Measurements from ENCODE around the gene SNED1. TPM values are rescaled to one million over a fixed set of nuclear protein-coding genes. Genes with fewer than 3 reads are reported as not detected.

SNED1 gene
- total RNA-seq, 1 experiment from 2014 or later: 3.2 TPM

DNA sequence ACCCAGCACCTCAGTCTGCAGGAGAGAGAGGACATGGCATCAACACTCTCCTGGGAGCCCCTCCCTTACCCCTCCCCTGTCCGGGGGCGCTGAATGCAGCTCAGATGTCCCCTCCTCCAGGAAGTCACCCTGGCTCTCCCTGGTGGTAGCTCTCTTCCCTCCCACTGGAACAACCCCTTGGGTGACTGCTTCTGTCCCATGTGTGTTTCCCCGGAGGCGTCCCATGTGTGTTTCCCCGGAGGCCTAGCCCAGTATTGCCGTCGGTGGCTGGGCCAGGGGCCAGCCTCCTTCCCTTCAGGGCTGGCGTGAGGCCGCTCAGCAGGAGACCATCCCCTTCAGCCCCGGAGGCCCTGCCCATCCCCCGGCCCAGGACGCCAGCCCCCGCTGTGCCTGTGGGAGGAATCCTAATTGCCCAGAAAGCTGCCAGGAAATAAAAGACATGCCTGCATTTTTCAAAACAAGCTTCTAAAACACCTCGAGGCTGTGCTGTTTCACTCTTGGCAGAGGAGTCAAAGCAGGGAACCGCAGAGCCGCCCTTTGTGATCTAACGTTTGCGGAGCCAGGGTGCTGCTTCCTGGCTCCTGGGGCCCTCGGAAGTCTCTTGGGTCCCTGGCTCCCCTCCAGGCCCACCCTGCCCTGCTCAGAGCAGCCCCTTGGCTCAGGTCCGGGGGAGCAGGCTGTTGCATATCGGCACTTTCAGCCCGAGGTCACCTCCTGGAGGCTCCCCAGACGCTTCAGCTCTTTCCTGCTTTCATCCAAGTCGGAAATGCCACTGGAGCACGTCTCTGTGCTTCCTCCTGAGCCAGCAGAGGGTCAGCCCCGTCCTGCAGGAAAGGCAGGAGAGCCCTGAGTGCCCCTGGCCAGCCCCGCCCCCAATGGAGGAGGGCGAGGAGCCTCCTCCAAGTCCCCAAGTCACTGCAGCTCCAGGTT is 11.4 kb downstream of the SNED1 start (continued):
- TF ChIP-seq, protein P1, sequence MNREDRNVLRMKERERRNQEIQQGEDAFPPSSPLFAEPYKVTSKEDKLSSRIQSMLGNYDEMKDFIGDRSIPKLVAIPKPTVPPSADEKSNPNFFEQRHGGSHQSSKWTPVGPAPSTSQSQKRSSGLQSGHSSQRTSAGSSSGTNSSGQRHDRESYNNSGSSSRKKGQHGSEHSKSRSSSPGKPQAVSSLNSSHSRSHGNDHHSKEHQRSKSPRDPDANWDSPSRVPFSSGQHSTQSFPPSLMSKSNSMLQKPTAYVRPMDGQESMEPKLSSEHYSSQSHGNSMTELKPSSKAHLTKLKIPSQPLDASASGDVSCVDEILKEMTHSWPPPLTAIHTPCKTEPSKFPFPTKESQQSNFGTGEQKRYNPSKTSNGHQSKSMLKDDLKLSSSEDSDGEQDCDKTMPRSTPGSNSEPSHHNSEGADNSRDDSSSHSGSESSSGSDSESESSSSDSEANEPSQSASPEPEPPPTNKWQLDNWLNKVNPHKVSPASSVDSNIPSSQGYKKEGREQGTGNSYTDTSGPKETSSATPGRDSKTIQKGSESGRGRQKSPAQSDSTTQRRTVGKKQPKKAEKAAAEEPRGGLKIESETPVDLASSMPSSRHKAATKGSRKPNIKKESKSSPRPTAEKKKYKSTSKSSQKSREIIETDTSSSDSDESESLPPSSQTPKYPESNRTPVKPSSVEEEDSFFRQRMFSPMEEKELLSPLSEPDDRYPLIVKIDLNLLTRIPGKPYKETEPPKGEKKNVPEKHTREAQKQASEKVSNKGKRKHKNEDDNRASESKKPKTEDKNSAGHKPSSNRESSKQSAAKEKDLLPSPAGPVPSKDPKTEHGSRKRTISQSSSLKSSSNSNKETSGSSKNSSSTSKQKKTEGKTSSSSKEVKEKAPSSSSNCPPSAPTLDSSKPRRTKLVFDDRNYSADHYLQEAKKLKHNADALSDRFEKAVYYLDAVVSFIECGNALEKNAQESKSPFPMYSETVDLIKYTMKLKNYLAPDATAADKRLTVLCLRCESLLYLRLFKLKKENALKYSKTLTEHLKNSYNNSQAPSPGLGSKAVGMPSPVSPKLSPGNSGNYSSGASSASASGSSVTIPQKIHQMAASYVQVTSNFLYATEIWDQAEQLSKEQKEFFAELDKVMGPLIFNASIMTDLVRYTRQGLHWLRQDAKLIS (CRISPR knock-in tag; IDR thresholded peaks at IDR 0.05; ENCODE audit: borderline replicate concordance): no peak
- no peak for TF ChIP-seq HMGA2 (CRISPR knock-in tag; IDR thresholded peaks at IDR 0.05)
- TF ChIP-seq, protein P2, sequence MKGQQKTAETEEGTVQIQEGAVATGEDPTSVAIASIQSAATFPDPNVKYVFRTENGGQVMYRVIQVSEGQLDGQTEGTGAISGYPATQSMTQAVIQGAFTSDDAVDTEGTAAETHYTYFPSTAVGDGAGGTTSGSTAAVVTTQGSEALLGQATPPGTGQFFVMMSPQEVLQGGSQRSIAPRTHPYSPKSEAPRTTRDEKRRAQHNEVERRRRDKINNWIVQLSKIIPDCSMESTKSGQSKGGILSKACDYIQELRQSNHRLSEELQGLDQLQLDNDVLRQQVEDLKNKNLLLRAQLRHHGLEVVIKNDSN (CRISPR knock-in tag; IDR thresholded peaks at IDR 0.05): no peak
- TF ChIP-seq ZNF423 (CRISPR knock-in tag; IDR thresholded peaks at IDR 0.05): peak; percentile 89
- TF ChIP-seq, protein P3, sequence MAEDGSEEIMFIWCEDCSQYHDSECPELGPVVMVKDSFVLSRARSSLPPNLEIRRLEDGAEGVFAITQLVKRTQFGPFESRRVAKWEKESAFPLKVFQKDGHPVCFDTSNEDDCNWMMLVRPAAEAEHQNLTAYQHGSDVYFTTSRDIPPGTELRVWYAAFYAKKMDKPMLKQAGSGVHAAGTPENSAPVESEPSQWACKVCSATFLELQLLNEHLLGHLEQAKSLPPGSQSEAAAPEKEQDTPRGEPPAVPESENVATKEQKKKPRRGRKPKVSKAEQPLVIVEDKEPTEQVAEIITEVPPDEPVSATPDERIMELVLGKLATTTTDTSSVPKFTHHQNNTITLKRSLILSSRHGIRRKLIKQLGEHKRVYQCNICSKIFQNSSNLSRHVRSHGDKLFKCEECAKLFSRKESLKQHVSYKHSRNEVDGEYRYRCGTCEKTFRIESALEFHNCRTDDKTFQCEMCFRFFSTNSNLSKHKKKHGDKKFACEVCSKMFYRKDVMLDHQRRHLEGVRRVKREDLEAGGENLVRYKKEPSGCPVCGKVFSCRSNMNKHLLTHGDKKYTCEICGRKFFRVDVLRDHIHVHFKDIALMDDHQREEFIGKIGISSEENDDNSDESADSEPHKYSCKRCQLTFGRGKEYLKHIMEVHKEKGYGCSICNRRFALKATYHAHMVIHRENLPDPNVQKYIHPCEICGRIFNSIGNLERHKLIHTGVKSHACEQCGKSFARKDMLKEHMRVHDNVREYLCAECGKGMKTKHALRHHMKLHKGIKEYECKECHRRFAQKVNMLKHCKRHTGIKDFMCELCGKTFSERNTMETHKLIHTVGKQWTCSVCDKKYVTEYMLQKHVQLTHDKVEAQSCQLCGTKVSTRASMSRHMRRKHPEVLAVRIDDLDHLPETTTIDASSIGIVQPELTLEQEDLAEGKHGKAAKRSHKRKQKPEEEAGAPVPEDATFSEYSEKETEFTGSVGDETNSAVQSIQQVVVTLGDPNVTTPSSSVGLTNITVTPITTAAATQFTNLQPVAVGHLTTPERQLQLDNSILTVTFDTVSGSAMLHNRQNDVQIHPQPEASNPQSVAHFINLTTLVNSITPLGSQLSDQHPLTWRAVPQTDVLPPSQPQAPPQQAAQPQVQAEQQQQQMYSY (CRISPR knock-in tag; IDR thresholded peaks at IDR 0.05): no peak
- TF ChIP-seq, protein P4, sequence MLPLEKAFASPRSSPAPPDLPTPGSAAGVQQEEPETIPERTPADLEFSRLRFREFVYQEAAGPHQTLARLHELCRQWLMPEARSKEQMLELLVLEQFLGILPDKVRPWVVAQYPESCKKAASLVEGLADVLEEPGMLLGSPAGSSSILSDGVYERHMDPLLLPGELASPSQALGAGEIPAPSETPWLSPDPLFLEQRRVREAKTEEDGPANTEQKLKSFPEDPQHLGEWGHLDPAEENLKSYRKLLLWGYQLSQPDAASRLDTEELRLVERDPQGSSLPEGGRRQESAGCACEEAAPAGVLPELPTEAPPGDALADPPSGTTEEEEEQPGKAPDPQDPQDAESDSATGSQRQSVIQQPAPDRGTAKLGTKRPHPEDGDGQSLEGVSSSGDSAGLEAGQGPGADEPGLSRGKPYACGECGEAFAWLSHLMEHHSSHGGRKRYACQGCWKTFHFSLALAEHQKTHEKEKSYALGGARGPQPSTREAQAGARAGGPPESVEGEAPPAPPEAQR (CRISPR knock-in tag; IDR thresholded peaks at IDR 0.05): no peak
- TF ChIP-seq, protein P5, sequence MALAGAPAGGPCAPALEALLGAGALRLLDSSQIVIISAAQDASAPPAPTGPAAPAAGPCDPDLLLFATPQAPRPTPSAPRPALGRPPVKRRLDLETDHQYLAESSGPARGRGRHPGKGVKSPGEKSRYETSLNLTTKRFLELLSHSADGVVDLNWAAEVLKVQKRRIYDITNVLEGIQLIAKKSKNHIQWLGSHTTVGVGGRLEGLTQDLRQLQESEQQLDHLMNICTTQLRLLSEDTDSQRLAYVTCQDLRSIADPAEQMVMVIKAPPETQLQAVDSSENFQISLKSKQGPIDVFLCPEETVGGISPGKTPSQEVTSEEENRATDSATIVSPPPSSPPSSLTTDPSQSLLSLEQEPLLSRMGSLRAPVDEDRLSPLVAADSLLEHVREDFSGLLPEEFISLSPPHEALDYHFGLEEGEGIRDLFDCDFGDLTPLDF (CRISPR knock-in tag; IDR thresholded peaks at IDR 0.05): no peak
- TF ChIP-seq EMX1 (CRISPR knock-in tag; IDR thresholded peaks at IDR 0.05): no peak
- TF ChIP-seq, protein P6, sequence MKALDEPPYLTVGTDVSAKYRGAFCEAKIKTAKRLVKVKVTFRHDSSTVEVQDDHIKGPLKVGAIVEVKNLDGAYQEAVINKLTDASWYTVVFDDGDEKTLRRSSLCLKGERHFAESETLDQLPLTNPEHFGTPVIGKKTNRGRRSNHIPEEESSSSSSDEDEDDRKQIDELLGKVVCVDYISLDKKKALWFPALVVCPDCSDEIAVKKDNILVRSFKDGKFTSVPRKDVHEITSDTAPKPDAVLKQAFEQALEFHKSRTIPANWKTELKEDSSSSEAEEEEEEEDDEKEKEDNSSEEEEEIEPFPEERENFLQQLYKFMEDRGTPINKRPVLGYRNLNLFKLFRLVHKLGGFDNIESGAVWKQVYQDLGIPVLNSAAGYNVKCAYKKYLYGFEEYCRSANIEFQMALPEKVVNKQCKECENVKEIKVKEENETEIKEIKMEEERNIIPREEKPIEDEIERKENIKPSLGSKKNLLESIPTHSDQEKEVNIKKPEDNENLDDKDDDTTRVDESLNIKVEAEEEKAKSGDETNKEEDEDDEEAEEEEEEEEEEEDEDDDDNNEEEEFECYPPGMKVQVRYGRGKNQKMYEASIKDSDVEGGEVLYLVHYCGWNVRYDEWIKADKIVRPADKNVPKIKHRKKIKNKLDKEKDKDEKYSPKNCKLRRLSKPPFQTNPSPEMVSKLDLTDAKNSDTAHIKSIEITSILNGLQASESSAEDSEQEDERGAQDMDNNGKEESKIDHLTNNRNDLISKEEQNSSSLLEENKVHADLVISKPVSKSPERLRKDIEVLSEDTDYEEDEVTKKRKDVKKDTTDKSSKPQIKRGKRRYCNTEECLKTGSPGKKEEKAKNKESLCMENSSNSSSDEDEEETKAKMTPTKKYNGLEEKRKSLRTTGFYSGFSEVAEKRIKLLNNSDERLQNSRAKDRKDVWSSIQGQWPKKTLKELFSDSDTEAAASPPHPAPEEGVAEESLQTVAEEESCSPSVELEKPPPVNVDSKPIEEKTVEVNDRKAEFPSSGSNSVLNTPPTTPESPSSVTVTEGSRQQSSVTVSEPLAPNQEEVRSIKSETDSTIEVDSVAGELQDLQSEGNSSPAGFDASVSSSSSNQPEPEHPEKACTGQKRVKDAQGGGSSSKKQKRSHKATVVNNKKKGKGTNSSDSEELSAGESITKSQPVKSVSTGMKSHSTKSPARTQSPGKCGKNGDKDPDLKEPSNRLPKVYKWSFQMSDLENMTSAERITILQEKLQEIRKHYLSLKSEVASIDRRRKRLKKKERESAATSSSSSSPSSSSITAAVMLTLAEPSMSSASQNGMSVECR (CRISPR knock-in tag; IDR thresholded peaks at IDR 0.05; ENCODE audit: borderline replicate concordance): no peak
- TF ChIP-seq GABPB1 (CRISPR knock-in tag; IDR thresholded peaks at IDR 0.05): no peak
- no peak for TF ChIP-seq NFYB (CRISPR knock-in tag; conservative IDR thresholded peaks at IDR 0.05; ENCODE audit: low read depth)
- TF ChIP-seq ETV6 (CRISPR knock-in tag; IDR thresholded peaks at IDR 0.05): 0 out of 2 replicates have a peak, but pooled peaks have one; percentile 15
- TF ChIP-seq, protein P7, sequence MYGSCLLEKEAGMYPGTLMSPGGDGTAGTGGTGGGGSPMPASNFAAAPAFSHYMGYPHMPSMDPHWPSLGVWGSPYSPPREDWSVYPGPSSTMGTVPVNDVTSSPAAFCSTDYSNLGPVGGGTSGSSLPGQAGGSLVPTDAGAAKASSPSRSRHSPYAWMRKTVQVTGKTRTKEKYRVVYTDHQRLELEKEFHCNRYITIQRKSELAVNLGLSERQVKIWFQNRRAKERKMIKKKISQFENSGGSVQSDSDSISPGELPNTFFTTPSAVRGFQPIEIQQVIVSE (CRISPR knock-in tag; IDR thresholded peaks at IDR 0.05; ENCODE audit: borderline replicate concordance): no peak
- TF ChIP-seq ZNF416 (CRISPR knock-in tag; IDR thresholded peaks at IDR 0.05): no peak
- TF ChIP-seq GTF2I (CRISPR knock-in tag; conservative IDR thresholded peaks at IDR 0.05): no peak
- TF ChIP-seq OVOL2 (CRISPR knock-in tag; IDR thresholded peaks at IDR 0.05; ENCODE audit: borderline replicate concordance): no peak
- TF ChIP-seq, protein P8, sequence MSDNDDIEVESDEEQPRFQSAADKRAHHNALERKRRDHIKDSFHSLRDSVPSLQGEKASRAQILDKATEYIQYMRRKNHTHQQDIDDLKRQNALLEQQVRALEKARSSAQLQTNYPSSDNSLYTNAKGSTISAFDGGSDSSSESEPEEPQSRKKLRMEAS (CRISPR knock-in tag; IDR thresholded peaks at IDR 0.05): peak; percentile 33; the same call in 1 of the 2 replicates
- no peak for TF ChIP-seq ZBTB21 (CRISPR knock-in tag; IDR thresholded peaks at IDR 0.05; ENCODE audit: borderline replicate concordance)
- TF ChIP-seq ZNF671 (CRISPR knock-in tag; IDR thresholded peaks at IDR 0.05): no peak
